Neural progenitor cell (in vitro differentiated cells): ENCODE measurements around the gene IGSF3.
"Not testable (repeated sequence)": the region's sequence is repeated elsewhere in the genome, so short reads cannot be mapped to it uniquely, and the experiment has no call there.

Experiments
- CTCF ChIP-seq: fragments of 200-600 bp; sonication (generic); IDR thresholded peaks from 2 replicates; pipeline ENCODE4 v1.5.1; 2017; ENCODE audit warnings: antibody characterized with exemption, mild to moderate bottlenecking
- EZH2 ChIP-seq: fragments of 200-600 bp; sonication (generic); IDR thresholded peaks from 2 replicates; pipeline ENCODE4 v1.6.1; 2017; ENCODE audit warnings: antibody characterized with exemption, mild to moderate bottlenecking, moderate library complexity
- EZH2phosphoT487 ChIP-seq: fragments of 200-600 bp; sonication (generic); IDR thresholded peaks from 2 replicates; pipeline ENCODE4 v1.6.1; 2017; ENCODE audit warnings: antibody characterized with exemption

GRCh38 chr1:116596742-116597307 lies 70.7 kb downstream of the IGSF3 start:
- TF ChIP-seq CTCF, EZH2, EZH2phosphoT487: not testable (repeated sequence)
